Chondrocyte (in vitro differentiated cells): Measurements from ENCODE around the gene TRIM29. TPM values are rescaled to one million over a fixed set of nuclear protein-coding genes. Genes with fewer than 3 reads are reported as not detected.

Experiments
- DNase-seq: peaks from one replicate; pipeline ENCODE4 v3.0.0; 2021; ENCODE audit warnings: mixed read lengths, low spot score
- H3K27ac Mint-ChIP-seq: one replicate; pipeline ENCODE4 v1.8.0; 2021; ENCODE audit warnings: mild to moderate bottlenecking, moderate library complexity, mixed read lengths; ENCODE audit not compliant: unreplicated experiment
- H3K27me3 Mint-ChIP-seq: 2 replicates; pipeline ENCODE4 v1.8.0; 2021; ENCODE audit warnings: low read depth, mixed read lengths
- H3K36me3 Mint-ChIP-seq: 2 replicates; pipeline ENCODE4 v1.8.0; 2021; ENCODE audit warnings: low read depth, mixed read lengths
- H3K4me1 Mint-ChIP-seq: 2 replicates; pipeline ENCODE4 v1.8.0; 2021; ENCODE audit warnings: low read depth, mild to moderate bottlenecking, mixed read lengths
- H3K4me3 Mint-ChIP-seq: one replicate; pipeline ENCODE4 v1.8.0; 2021; ENCODE audit warnings: mild to moderate bottlenecking, moderate library complexity, mixed read lengths; ENCODE audit not compliant: unreplicated experiment
- H3K9me3 Mint-ChIP-seq: 2 replicates; pipeline ENCODE4 v1.8.0; 2021; ENCODE audit warnings: low read depth, mixed read lengths
- total RNA-seq: library from RNA; stranded (reverse); gene quantifications from 3 replicates; pipeline ENCODE4 v1.2.1, GENCODE V29; 2021
- TF ChIP-seq, protein P1 (sequence below): fragments of 200-600 bp; sonication (generic); IDR thresholded peaks from 2 replicates; pipeline ENCODE4 v1.5.0; 2021; ENCODE audit warnings: antibody characterized with exemption, mild to moderate bottlenecking, moderate library complexity

The TRIM29 gene
- total RNA-seq, 1 donor from 2014 or later = not detected

- Mint-ChIP-seq H3K4me1 (no peaks in the 10 kb centered on the region), H3K9me3 (no peaks in the 10 kb centered on the region), H3K27me3 (peaks cover 39% of the 10 kb centered on the region), H3K36me3 (no peaks in the 10 kb centered on the region), H3K27ac (no peak overlapping the region), H3K4me3 (no peak overlapping the region)
- TF ChIP-seq, protein P1, sequence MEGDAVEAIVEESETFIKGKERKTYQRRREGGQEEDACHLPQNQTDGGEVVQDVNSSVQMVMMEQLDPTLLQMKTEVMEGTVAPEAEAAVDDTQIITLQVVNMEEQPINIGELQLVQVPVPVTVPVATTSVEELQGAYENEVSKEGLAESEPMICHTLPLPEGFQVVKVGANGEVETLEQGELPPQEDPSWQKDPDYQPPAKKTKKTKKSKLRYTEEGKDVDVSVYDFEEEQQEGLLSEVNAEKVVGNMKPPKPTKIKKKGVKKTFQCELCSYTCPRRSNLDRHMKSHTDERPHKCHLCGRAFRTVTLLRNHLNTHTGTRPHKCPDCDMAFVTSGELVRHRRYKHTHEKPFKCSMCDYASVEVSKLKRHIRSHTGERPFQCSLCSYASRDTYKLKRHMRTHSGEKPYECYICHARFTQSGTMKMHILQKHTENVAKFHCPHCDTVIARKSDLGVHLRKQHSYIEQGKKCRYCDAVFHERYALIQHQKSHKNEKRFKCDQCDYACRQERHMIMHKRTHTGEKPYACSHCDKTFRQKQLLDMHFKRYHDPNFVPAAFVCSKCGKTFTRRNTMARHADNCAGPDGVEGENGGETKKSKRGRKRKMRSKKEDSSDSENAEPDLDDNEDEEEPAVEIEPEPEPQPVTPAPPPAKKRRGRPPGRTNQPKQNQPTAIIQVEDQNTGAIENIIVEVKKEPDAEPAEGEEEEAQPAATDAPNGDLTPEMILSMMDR = no peak
- peak; percentile 58 for DNase-seq
These were observed 9.4 kb downstream of the TRIM29 start for GRCh38 chr11:120128392-120129119.

GRCh38 chr11:120127236-120127635 lies 10.7 kb downstream of the TRIM29 start:
- Mint-ChIP-seq H3K27ac (no peak overlapping the region), H3K27me3 (peaks cover 35% of the 10 kb centered on the region), H3K4me3 (no peak overlapping the region), H3K36me3 (no peaks in the 10 kb centered on the region), H3K4me1 (no peaks in the 10 kb centered on the region), H3K9me3 (no peaks in the 10 kb centered on the region)
- TF ChIP-seq, protein P1 = no peak
- DNase-seq = peak; percentile 32

DNA sequence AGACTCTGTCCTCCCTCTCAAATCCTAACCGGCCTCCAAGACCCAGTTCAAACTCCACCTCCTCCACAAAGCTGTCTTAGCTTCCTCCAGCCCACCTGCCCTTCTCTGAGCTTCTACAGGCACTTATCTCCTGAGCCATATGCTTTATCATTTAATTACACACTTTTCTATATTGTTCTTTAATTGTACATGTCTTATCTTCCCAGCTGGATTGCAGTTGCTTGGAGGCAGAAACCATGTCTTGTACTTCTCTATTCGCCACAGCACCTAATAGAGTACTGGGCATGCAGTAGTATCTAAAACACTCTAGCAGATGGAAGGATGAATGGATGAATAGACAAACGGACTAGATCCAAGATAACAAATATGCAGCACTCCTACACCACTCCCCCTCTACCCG lies 11.3 kb downstream of the TRIM29 start:
- TF ChIP-seq, protein P1 = no peak
- Mint-ChIP-seq H3K36me3 (no peaks in the 10 kb centered on the region), H3K27ac (no peak overlapping the region), H3K4me3 (no peak overlapping the region), H3K4me1 (no peaks in the 10 kb centered on the region), H3K27me3 (peaks cover 32% of the 10 kb centered on the region), H3K9me3 (no peaks in the 10 kb centered on the region)
- DNase-seq = no peak

DNA sequence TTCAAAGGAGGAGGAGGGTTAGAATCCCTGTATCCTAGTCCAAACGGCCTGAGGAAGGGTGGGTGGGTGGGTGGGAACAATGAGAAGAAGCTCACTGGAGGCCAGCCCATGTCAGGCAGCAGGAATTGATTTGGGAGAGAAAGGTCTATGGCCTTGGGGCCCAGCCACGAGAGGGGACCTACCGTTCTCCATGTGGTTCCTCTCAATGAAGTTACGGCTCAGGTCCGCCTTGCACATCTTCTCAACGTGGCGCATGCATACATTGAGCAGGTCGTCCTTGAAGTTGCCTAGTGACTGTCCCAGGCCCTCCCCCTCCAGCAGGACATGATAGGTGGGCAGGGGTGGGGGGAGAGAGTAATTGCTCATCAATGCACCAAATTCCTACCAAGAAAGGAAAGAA lies 12.4 kb downstream of the TRIM29 start:
- Mint-ChIP-seq H3K4me3 (no peak overlapping the region), H3K9me3 (peaks cover 4% of the 10 kb centered on the region), H3K27ac (no peak overlapping the region), H3K36me3 (no peaks in the 10 kb centered on the region), H3K4me1 (no peaks in the 10 kb centered on the region), H3K27me3 (peaks cover 25% of the 10 kb centered on the region)
- DNase-seq = peak; percentile 63
- TF ChIP-seq, protein P1 = no peak

- no peak for DNase-seq
- H3K27me3 Mint-ChIP-seq = peaks cover 27% of the 10 kb centered on the region
- TF ChIP-seq, protein P1 = no peak
- no peak overlapping the region for H3K27ac Mint-ChIP-seq
- H3K4me3 Mint-ChIP-seq = no peak overlapping the region
- no peaks in the 10 kb centered on the region for H3K4me1 Mint-ChIP-seq
- no peaks in the 10 kb centered on the region for H3K36me3 Mint-ChIP-seq
- H3K9me3 Mint-ChIP-seq = peaks cover 4% of the 10 kb centered on the region
These were observed 12.9 kb downstream of the TRIM29 start for GRCh38 chr11:120125024-120125423.
